Activated CD8-positive, alpha-beta T cell treated with anti-CD3 and anti-CD28 coated beads, Interleukin-2, amount 10 ng/mL, durations not matched to agents 7 days and 5 days (primary cell): ENCODE results near the gene RELN. TPM values are rescaled to one million over a fixed set of nuclear protein-coding genes. Genes with fewer than 3 reads are reported as not detected.

ENCODE experiments used
- ATAC-seq: fragments of 150-1000 bp; cut with Tn5 transposase; one replicate; pipeline ENCODE4 v1.10.0; 2021; ENCODE audit warnings: moderate library complexity
- CTCF ChIA-PET: fragments of 350-600 bp; sonication (Branson Sonifier 250); formaldehyde crosslinking; loops from one replicate; lab custom pipeline; 2021; ENCODE audit warnings: antibody characterized with exemption; lab: Charles Lee
- POLR2A ChIA-PET: fragments of 350-600 bp; sonication (Branson Sonifier 250); formaldehyde crosslinking; loops from one replicate; lab custom pipeline; 2021; ENCODE audit warnings: antibody characterized with exemption; lab: Charles Lee
- DNase-seq: peaks from one replicate; pipeline ENCODE4 v3.0.0-alpha.2; 2020
- H3K27ac Mint-ChIP-seq: one replicate; pipeline ENCODE4 v1.8.0; 2021; ENCODE audit warnings: mild to moderate bottlenecking, mixed read lengths
- H3K27me3 Mint-ChIP-seq: one replicate; pipeline ENCODE4 v1.8.0; 2021; ENCODE audit warnings: low read depth, mixed read lengths
- H3K36me3 Mint-ChIP-seq: one replicate; pipeline ENCODE4 v1.8.0; 2021; ENCODE audit warnings: low read depth, mixed read lengths
- H3K4me1 Mint-ChIP-seq: one replicate; pipeline ENCODE4 v1.8.0; 2021; ENCODE audit warnings: low read depth, mixed read lengths
- H3K4me3 Mint-ChIP-seq: one replicate; pipeline ENCODE4 v1.8.0; 2021; ENCODE audit warnings: mild to moderate bottlenecking, mixed read lengths
- H3K9me3 Mint-ChIP-seq: one replicate; pipeline ENCODE4 v1.8.0; 2022; ENCODE audit warnings: mixed read lengths; ENCODE audit not compliant: insufficient read depth
- total RNA-seq, 2 experiments: library from RNA; stranded (reverse); gene quantifications; one replicate each; pipeline ENCODE4 v1.2.3, GENCODE V29; 2021

RELN gene
- total RNA-seq, 2 experiments from 2014 or later = not detected

- Mint-ChIP-seq H3K27me3 (peaks cover 3% of the 10 kb centered on the region), H3K4me1 (no peaks in the 10 kb centered on the region), H3K36me3 (no peaks in the 10 kb centered on the region), H3K9me3 (no peaks in the 10 kb centered on the region), H3K4me3 (no peak overlapping the region), H3K27ac (no peak overlapping the region)
- CTCF ChIA-PET = no interaction called here
- ATAC-seq = no peak
- POLR2A ChIA-PET = no interaction called here
- no peak for DNase-seq
These were observed 449.6 kb downstream of the RELN start for GRCh38 chr7:103539875-103540274.

GRCh38 chr7:103538964-103539709, 450.3 kb downstream of the RELN start:
- CTCF ChIA-PET = no interaction called here
- ATAC-seq (no peak), DNase-seq (no peak)
- Mint-ChIP-seq H3K4me1 (no peaks in the 10 kb centered on the region), H3K4me3 (no peak overlapping the region), H3K36me3 (no peaks in the 10 kb centered on the region), H3K27me3 (peaks cover 3% of the 10 kb centered on the region), H3K9me3 (no peaks in the 10 kb centered on the region), H3K27ac (no peak overlapping the region)
- POLR2A ChIA-PET = no interaction called here

GRCh38 chr7:103533761-103534160, 455.7 kb downstream of the RELN start:
- DNase-seq = no peak
- H3K27ac Mint-ChIP-seq = no peak overlapping the region
- peaks cover 5% of the 10 kb centered on the region for H3K27me3 Mint-ChIP-seq
- H3K36me3 Mint-ChIP-seq = no peaks in the 10 kb centered on the region
- H3K9me3 Mint-ChIP-seq = no peaks in the 10 kb centered on the region
- ChIA-PET CTCF (no interaction called here), POLR2A (no interaction called here)
- no peaks in the 10 kb centered on the region for H3K4me1 Mint-ChIP-seq
- no peak for ATAC-seq
- no peak overlapping the region for H3K4me3 Mint-ChIP-seq

GRCh38 chr7:103532955-103533354, 456.5 kb downstream of the RELN start:
- CTCF ChIA-PET = no interaction called here
- Mint-ChIP-seq H3K4me1 (no peaks in the 10 kb centered on the region), H3K9me3 (no peaks in the 10 kb centered on the region), H3K27ac (no peak overlapping the region), H3K36me3 (no peaks in the 10 kb centered on the region), H3K4me3 (no peak overlapping the region), H3K27me3 (peaks cover 5% of the 10 kb centered on the region)
- no peak for DNase-seq
- POLR2A ChIA-PET = no interaction called here
- no peak for ATAC-seq

- Mint-ChIP-seq H3K27me3 (peaks cover 9% of the 10 kb centered on the region), H3K4me1 (no peaks in the 10 kb centered on the region), H3K36me3 (no peaks in the 10 kb centered on the region), H3K9me3 (no peaks in the 10 kb centered on the region), H3K4me3 (no peak overlapping the region), H3K27ac (no peak overlapping the region)
- ChIA-PET CTCF (no interaction called here), POLR2A (no interaction called here)
- no peak for DNase-seq
- ATAC-seq = no peak
These were observed 461.3 kb downstream of the RELN start for GRCh38 chr7:103528152-103528551.

GRCh38 chr7:103525937-103526336, 463.5 kb downstream of the RELN start:
- DNase-seq (no peak), ATAC-seq (no peak)
- no peak overlapping the region for H3K27ac Mint-ChIP-seq
- ChIA-PET POLR2A (no interaction called here), CTCF (no interaction called here)
- H3K9me3 Mint-ChIP-seq = no peaks in the 10 kb centered on the region
- no peaks in the 10 kb centered on the region for H3K4me1 Mint-ChIP-seq
- H3K36me3 Mint-ChIP-seq = no peaks in the 10 kb centered on the region
- peaks cover 9% of the 10 kb centered on the region for H3K27me3 Mint-ChIP-seq
- no peak overlapping the region for H3K4me3 Mint-ChIP-seq

- Mint-ChIP-seq H3K36me3 (no peaks in the 10 kb centered on the region), H3K9me3 (no peaks in the 10 kb centered on the region), H3K27ac (no peak overlapping the region), H3K4me3 (no peak overlapping the region), H3K27me3 (peaks cover 9% of the 10 kb centered on the region), H3K4me1 (no peaks in the 10 kb centered on the region)
- CTCF ChIA-PET = no interaction called here
- ATAC-seq (no peak), DNase-seq (no peak)
- POLR2A ChIA-PET = no interaction called here
These were observed 465.2 kb downstream of the RELN start for GRCh38 chr7:103524042-103524907.

- Mint-ChIP-seq H3K27ac (no peak overlapping the region), H3K4me3 (no peak overlapping the region), H3K9me3 (no peaks in the 10 kb centered on the region), H3K4me1 (no peaks in the 10 kb centered on the region), H3K27me3 (peaks cover 12% of the 10 kb centered on the region), H3K36me3 (no peaks in the 10 kb centered on the region)
- POLR2A ChIA-PET = no interaction called here
- CTCF ChIA-PET = no interaction called here
- DNase-seq = no peak
- no peak for ATAC-seq
These were observed 467.5 kb downstream of the RELN start for GRCh38 chr7:103521937-103522336.

GRCh38 chr7:103504505-103505135, 484.8 kb downstream of the RELN start:
- no peak for ATAC-seq
- Mint-ChIP-seq H3K4me3 (no peak overlapping the region), H3K27ac (no peak overlapping the region), H3K9me3 (no peaks in the 10 kb centered on the region), H3K4me1 (no peaks in the 10 kb centered on the region), H3K27me3 (peaks cover 5% of the 10 kb centered on the region), H3K36me3 (no peaks in the 10 kb centered on the region)
- POLR2A ChIA-PET = no interaction called here
- CTCF ChIA-PET = no interaction called here
- no peak for DNase-seq

- no peak for ATAC-seq
- Mint-ChIP-seq H3K27ac (no peak overlapping the region), H3K4me1 (no peaks in the 10 kb centered on the region), H3K9me3 (no peaks in the 10 kb centered on the region), H3K4me3 (no peak overlapping the region), H3K36me3 (no peaks in the 10 kb centered on the region), H3K27me3 (peaks cover 4% of the 10 kb centered on the region)
- ChIA-PET CTCF (no interaction called here), POLR2A (no interaction called here)
- DNase-seq = no peak
These were observed 488.3 kb downstream of the RELN start for GRCh38 chr7:103501206-103501605.

GRCh38 chr7:103499976-103500375, 489.5 kb downstream of the RELN start:
- ChIA-PET CTCF (no interaction called here), POLR2A (no interaction called here)
- H3K4me1 Mint-ChIP-seq = no peaks in the 10 kb centered on the region
- DNase-seq = no peak
- no peaks in the 10 kb centered on the region for H3K36me3 Mint-ChIP-seq
- H3K27me3 Mint-ChIP-seq = peaks cover 4% of the 10 kb centered on the region
- H3K27ac Mint-ChIP-seq = no peak overlapping the region
- no peaks in the 10 kb centered on the region for H3K9me3 Mint-ChIP-seq
- no peak overlapping the region for H3K4me3 Mint-ChIP-seq
- ATAC-seq = no peak

GRCh38 chr7:103487419-103487818, 502.0 kb downstream of the RELN start:
- Mint-ChIP-seq H3K36me3 (no peaks in the 10 kb centered on the region), H3K27me3 (peaks cover 5% of the 10 kb centered on the region), H3K27ac (no peak overlapping the region), H3K4me3 (no peak overlapping the region), H3K4me1 (no peaks in the 10 kb centered on the region), H3K9me3 (no peaks in the 10 kb centered on the region)
- ATAC-seq (no peak), DNase-seq (no peak)
- POLR2A ChIA-PET = no interaction called here
- CTCF ChIA-PET = no interaction called here
